Muscle layer of duodenum (tissue), 2 donors: ENCODE results near the gene IGSF5.

Experiments used
- H3K27ac ChIP-seq: one replicate; pipeline ENCODE4 v1.7.0; 2013; ENCODE audit warnings: mild to moderate bottlenecking, low read length
- H3K27me3 ChIP-seq: one replicate; pipeline ENCODE4 v1.7.0; 2013; ENCODE audit warnings: low read depth, mild to moderate bottlenecking, control low read depth, low read length
- H3K36me3 ChIP-seq, 2 donors: one replicate each; pipeline ENCODE4 v1.7.0; 2013; ENCODE audit warnings: low read length in 2 of 2, control low read depth in 1 of 2, mild to moderate bottlenecking in 1 of 2; ENCODE audit not compliant: insufficient read depth in 2 of 2, control insufficient read depth in 1 of 2
- H3K4me1 ChIP-seq, 2 donors: one replicate each; pipeline ENCODE4 v1.7.0; 2013; ENCODE audit warnings: low read length in 2 of 2, mild to moderate bottlenecking in 2 of 2, control low read depth in 1 of 2, moderate library complexity in 1 of 2; ENCODE audit not compliant: insufficient read depth in 2 of 2, control insufficient read depth in 1 of 2
- H3K4me3 ChIP-seq, 2 donors: one replicate each; pipeline ENCODE4 v1.7.0; 2013; ENCODE audit warnings: low read length in 2 of 2, low read depth in 1 of 2, mild to moderate bottlenecking in 1 of 2
- H3K9me3 ChIP-seq, 2 donors: one replicate each; pipeline ENCODE4 v1.7.0; 2013; ENCODE audit warnings: low read length in 2 of 2, control low read depth in 1 of 2, mild to moderate bottlenecking in 1 of 2; ENCODE audit not compliant: control insufficient read depth in 1 of 2
- donor health status: healthy.

Gene IGSF5

DNA sequence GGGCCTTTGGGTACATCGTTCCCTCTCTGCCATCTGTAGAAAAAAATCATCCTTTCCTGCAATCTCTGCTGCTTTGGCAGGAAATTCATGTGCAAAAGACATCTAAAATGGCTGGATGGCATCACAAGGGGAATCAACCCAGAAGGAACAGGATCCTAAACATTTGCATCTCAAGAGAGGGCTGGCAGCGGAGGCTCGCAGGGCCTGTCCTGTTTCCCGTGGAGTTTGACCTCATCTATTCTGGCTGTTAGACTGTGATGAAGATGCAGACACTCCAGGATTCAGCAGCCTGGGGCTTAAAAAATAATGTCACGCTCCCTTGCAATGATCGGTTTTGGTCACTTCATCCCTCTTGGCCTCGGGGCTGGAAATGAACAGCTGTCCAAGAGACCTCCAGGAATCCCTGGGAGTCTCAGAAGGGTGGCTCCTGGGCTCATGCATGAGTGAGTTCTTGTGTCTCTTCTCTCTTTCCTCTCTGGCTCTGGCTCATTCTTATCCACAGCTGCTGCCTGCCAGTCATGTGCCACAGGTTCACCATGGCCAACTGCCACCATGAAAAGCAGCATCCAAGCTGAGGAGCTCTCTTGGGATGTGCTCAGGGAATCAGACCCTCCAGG is 106.1 kb downstream of the IGSF5 start:
- Histone ChIP-seq H3K27ac (no peak overlapping the region), H3K9me3 (no peaks in the 10 kb centered on the region), H3K4me1 (no peaks in the 10 kb centered on the region), H3K4me3 (no peak overlapping the region), H3K36me3 (no peaks in the 10 kb centered on the region), H3K27me3 (no peaks in the 10 kb centered on the region)
